ENCODE measurements around the gene KCNT1. TPM values are rescaled to one million over a fixed set of nuclear protein-coding genes. Genes with fewer than 3 reads are reported as not detected.

Gene KCNT1
- total RNA-seq, 1 donor from 2014 or later, result not detected

DNA sequence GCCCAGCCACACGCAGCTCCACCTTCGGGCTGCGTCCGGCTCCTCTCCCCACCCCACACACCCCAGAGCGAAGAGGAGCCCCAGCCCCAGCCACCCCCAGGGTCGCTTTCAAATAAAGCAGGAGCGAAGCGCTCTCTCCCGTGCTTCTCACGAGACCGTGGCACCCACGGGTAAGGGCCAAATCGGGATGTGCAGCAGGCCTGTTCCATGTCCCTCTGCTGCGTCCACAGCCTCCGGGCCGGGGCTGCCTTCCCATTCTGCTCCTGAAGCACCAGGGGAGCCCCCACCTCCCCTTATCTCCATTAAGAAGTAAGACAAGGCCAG lies 59.8 kb downstream of the KCNT1 start:
- Histone ChIP-seq H3K9me3 (peaks cover 9% of the 10 kb centered on the region), H3K27me3 (no peaks in the 10 kb centered on the region), H3K36me3 (no peaks in the 10 kb centered on the region), H3K4me1 (no peaks in the 10 kb centered on the region), H3K4me3 (no peak overlapping the region), H3K27ac (no peak overlapping the region)
- DNase-seq (ENCODE audit: extremely low spot score in 2 of 2), result no peak
- TF ChIP-seq POLR2A (IDR thresholded peaks at IDR 0.05) (no peak), POLR2AphosphoS5 (IDR thresholded peaks at IDR 0.05; ENCODE audit: insufficient read depth in 1 of 2, low read depth in 1 of 2) (no peak)
- TF ChIP-seq, protein P1, sequence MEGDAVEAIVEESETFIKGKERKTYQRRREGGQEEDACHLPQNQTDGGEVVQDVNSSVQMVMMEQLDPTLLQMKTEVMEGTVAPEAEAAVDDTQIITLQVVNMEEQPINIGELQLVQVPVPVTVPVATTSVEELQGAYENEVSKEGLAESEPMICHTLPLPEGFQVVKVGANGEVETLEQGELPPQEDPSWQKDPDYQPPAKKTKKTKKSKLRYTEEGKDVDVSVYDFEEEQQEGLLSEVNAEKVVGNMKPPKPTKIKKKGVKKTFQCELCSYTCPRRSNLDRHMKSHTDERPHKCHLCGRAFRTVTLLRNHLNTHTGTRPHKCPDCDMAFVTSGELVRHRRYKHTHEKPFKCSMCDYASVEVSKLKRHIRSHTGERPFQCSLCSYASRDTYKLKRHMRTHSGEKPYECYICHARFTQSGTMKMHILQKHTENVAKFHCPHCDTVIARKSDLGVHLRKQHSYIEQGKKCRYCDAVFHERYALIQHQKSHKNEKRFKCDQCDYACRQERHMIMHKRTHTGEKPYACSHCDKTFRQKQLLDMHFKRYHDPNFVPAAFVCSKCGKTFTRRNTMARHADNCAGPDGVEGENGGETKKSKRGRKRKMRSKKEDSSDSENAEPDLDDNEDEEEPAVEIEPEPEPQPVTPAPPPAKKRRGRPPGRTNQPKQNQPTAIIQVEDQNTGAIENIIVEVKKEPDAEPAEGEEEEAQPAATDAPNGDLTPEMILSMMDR (IDR thresholded peaks at IDR 0.05), result no peak
- intact Hi-C loops (cut with DNase I), result no loop called here

DNA sequence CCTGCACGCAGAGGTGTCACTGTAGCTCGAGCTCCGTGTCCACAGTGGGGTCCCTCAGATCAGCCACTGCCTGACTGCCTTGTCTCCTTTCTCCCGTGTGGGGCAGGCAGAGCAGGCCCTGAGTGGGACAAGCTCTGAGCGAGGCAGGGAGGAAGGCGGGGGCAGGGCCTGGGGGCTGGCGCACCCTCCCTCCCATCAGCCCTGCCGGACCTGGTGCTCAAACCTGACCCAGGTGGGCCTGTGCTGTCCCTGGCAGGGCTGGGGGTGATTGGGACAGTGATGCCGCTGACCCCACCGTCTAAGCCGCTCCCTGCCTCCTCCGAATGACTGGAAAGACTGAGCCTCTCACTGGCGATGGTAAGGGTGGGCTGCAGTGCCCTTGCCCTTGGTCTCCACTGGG lies 60.9 kb downstream of the KCNT1 start:
- Histone ChIP-seq H3K9me3 (peaks cover 9% of the 10 kb centered on the region), H3K36me3 (no peaks in the 10 kb centered on the region), H3K4me1 (no peaks in the 10 kb centered on the region), H3K4me3 (no peak overlapping the region), H3K27me3 (no peaks in the 10 kb centered on the region), H3K27ac (no peak overlapping the region)
- TF ChIP-seq POLR2AphosphoS5 (IDR thresholded peaks at IDR 0.05; ENCODE audit: insufficient read depth in 1 of 2, low read depth in 1 of 2), result no peak
- TF ChIP-seq, protein P1 (IDR thresholded peaks at IDR 0.05), result no peak
- TF ChIP-seq POLR2A (IDR thresholded peaks at IDR 0.05), result no peak
- no peak for DNase-seq (ENCODE audit: extremely low spot score in 2 of 2)
- intact Hi-C loops (cut with DNase I), result no loop called here

DNA sequence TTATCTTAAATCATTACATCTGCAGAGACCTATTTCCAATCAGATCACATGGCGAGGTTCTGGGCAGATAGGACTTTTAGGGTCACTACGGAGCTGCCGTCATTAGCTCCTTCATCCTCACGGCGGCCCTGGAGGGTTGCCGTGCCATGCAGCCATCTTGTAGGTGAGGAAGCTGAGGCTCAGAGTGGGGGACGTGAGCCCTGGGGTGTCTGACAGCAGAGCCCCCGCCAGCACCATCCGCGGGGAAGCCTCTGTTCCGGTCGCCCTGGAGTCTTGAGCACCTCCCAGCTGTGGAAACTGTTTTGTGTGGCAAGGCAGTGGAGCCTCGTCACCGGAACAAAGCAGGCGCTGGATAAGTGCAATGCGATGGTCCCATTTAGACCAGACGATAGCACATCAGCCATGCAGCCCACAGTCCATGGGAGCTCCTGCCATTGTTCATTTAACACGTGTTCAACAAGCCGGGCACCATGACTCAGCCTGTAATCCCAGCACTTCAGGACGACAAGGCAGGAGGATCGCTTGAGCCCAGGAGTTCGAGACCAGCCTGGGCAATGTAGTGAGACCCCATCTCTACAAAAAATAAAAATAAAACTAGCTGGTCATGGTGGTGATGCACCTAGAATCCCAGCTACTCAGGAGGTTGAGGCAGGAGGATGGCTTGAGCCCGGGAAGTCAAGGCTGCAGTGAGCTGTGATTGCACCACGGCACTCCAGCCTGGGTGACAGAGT lies 61.9 kb downstream of the KCNT1 start:
- Histone ChIP-seq H3K27ac (no peak overlapping the region), H3K27me3 (no peaks in the 10 kb centered on the region), H3K4me3 (no peak overlapping the region), H3K36me3 (no peaks in the 10 kb centered on the region), H3K4me1 (no peaks in the 10 kb centered on the region), H3K9me3 (peaks cover 9% of the 10 kb centered on the region)
- DNase-seq (ENCODE audit: extremely low spot score in 2 of 2), result no peak
- TF ChIP-seq POLR2AphosphoS5 (IDR thresholded peaks at IDR 0.05; ENCODE audit: insufficient read depth in 1 of 2, low read depth in 1 of 2), result no peak
- no peak for TF ChIP-seq POLR2A (IDR thresholded peaks at IDR 0.05)
- TF ChIP-seq, protein P1 (IDR thresholded peaks at IDR 0.05), result no peak
- intact Hi-C loops (cut with DNase I), result no loop called here

DNA sequence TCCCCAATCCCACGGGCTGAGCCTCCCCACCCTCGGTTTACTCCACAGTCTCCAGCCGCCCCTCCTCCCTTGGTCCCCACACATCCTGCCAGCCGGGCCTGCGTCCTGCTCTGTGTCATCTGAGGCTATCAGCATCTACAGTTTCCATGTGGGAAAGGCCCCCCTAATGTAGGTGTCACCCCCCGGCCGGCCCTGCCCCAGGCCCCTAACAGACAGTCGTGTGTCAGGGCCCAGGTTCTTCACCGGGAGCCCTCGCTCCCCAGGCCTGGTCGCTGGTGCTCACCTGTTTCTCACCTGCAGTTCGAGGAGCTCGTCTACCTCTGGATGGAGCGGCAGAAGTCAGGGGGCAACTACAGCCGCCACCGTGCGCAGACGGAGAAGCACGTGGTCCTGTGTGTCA lies 62.7 kb downstream of the KCNT1 start:
- no peaks in the 10 kb centered on the region for H3K36me3 ChIP-seq
- TF ChIP-seq POLR2AphosphoS5 (IDR thresholded peaks at IDR 0.05; ENCODE audit: insufficient read depth in 1 of 2, low read depth in 1 of 2), result no peak
- TF ChIP-seq, protein P1 (IDR thresholded peaks at IDR 0.05), result no peak
- TF ChIP-seq POLR2A (IDR thresholded peaks at IDR 0.05), result no peak
- H3K4me3 ChIP-seq, result no peak overlapping the region
- intact Hi-C loops (cut with DNase I), result no loop called here
- DNase-seq (ENCODE audit: extremely low spot score in 2 of 2), result no peak
- peaks cover 9% of the 10 kb centered on the region for H3K9me3 ChIP-seq
- H3K27me3 ChIP-seq, result no peaks in the 10 kb centered on the region
- no peak overlapping the region for H3K27ac ChIP-seq
- no peaks in the 10 kb centered on the region for H3K4me1 ChIP-seq

DNA sequence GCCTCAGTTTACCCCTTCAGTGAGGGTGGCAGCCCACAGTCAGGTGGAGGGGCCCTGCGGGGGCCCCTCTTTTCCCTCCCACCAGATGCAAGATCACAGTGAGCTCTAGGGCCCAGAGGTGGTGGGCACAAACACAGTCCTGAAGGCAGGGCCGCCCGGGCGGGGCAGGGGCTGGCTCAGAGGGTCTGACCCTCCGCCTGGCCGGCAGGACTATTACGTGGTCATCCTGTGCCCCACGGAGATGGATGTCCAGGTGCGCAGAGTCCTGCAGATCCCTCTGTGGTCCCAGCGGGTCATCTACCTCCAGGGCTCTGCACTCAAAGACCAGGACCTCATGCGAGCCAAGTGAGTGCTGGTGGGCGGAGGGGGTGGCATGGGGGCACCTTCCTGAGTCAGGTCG lies 63.4 kb downstream of the KCNT1 start:
- H3K36me3 ChIP-seq, result no peaks in the 10 kb centered on the region
- H3K4me1 ChIP-seq, result no peaks in the 10 kb centered on the region
- H3K27me3 ChIP-seq, result no peaks in the 10 kb centered on the region
- peaks cover 9% of the 10 kb centered on the region for H3K9me3 ChIP-seq
- H3K27ac ChIP-seq, result no peak overlapping the region
- DNase-seq (ENCODE audit: extremely low spot score in 2 of 2), result no peak
- no peak for TF ChIP-seq POLR2A (IDR thresholded peaks at IDR 0.05)
- no peak for TF ChIP-seq POLR2AphosphoS5 (IDR thresholded peaks at IDR 0.05; ENCODE audit: insufficient read depth in 1 of 2, low read depth in 1 of 2)
- TF ChIP-seq, protein P1 (IDR thresholded peaks at IDR 0.05), result no peak
- no peak overlapping the region for H3K4me3 ChIP-seq
- intact Hi-C loops (cut with DNase I), result no loop called here

Data from vagina (tissue), 2 donors.